OCI-LY7 (cell line): ENCODE results near the gene SIRT6. TPM values are rescaled to one million over a fixed set of nuclear protein-coding genes. Genes with fewer than 3 reads are reported as not detected.

Experiments
- BruUV-seq: library from RNA; stranded (reverse); fragments of 400-500 nt; replicated peaks from 2 replicates; lab custom pipeline; 2021; lab: Mats Ljungman, UMichigan
- CTCF ChIA-PET: fragments of 300-600 bp; sonication (Branson Sonifier 250); formaldehyde crosslinking; loops from one replicate; lab custom pipeline; 2022; ENCODE audit warnings: antibody characterized with exemption; ENCODE audit not compliant: unreplicated experiment; lab: Charles Lee
- POLR2A ChIA-PET: fragments of 300-600 bp; sonication (Branson Sonifier 250); formaldehyde crosslinking; loops from one replicate; lab custom pipeline; 2022; ENCODE audit warnings: antibody characterized with exemption; lab: Charles Lee
- DNase-seq: peaks from one replicate; pipeline ENCODE4 v3.0.0-alpha.2; 2015; ENCODE audit warnings: low spot score
- H2AFZ ChIP-seq: fragments of 200-600 bp; sonication (generic), shearing (Covaris generic); 2 replicates; pipeline ENCODE4 v1.6.1; 2014; ENCODE audit warnings: mild to moderate bottlenecking, antibody characterized with exemption, low read length, moderate library complexity
- H3K27ac ChIP-seq: fragments of 200-600 bp; sonication (generic); 2 replicates; pipeline ENCODE4 v1.5.1; 2014; ENCODE audit warnings: mixed run types, low read depth, mild to moderate bottlenecking, moderate library complexity, low read length, inconsistent platforms; ENCODE audit not compliant: poor library complexity, severe bottlenecking
- H3K36me3 ChIP-seq: fragments of 200-600 bp; sonication (generic); 2 replicates; pipeline ENCODE4 v1.6.1; 2014; ENCODE audit warnings: mild to moderate bottlenecking, antibody characterized with exemption, low read length, moderate library complexity, mixed read lengths; ENCODE audit not compliant: insufficient read depth
- H3K4me1 ChIP-seq: fragments of 200-600 bp; sonication (generic); 2 replicates; pipeline ENCODE4 v1.5.1; 2014; ENCODE audit warnings: mild to moderate bottlenecking, low read length; ENCODE audit not compliant: insufficient read depth, poor library complexity, severe bottlenecking
- H3K4me2 ChIP-seq: fragments of 200-600 bp; sonication (generic); 2 replicates; pipeline ENCODE4 v1.6.1; 2014; ENCODE audit warnings: mild to moderate bottlenecking, low read length
- H3K4me3 ChIP-seq: fragments of 200-600 bp; sonication (generic); 2 replicates; pipeline ENCODE4 v1.5.1; 2014; ENCODE audit warnings: mild to moderate bottlenecking, low read depth, low read length; ENCODE audit not compliant: poor library complexity, severe bottlenecking
- H3K79me2 ChIP-seq: fragments of 200-600 bp; sonication (generic); 2 replicates; pipeline ENCODE4 v1.6.1; 2016; ENCODE audit warnings: low read depth, mild to moderate bottlenecking, low read length, moderate library complexity, mixed read lengths; ENCODE audit not compliant: insufficient read depth
- H3K9me2 ChIP-seq: fragments of 200-600 bp; sonication (generic); 2 replicates; pipeline ENCODE4 v1.6.1; 2016; ENCODE audit warnings: mild to moderate bottlenecking, low read length, mixed read lengths; ENCODE audit not compliant: insufficient read depth
- H3K9me3 ChIP-seq: fragments of 200-600 bp; sonication (generic); 2 replicates; pipeline ENCODE4 v1.6.1; 2014; ENCODE audit warnings: mild to moderate bottlenecking, mixed run types, low read length, mixed read lengths
- H4K20me1 ChIP-seq: fragments of 200-600 bp; sonication (generic); 2 replicates; pipeline ENCODE4 v1.6.1; 2014; ENCODE audit warnings: mild to moderate bottlenecking, antibody characterized with exemption, low read length, moderate library complexity, mixed read lengths; ENCODE audit not compliant: insufficient read depth
- EZH2phosphoT487 ChIP-seq: fragments of 200-600 bp; sonication (generic); IDR thresholded peaks from 2 replicates; pipeline ENCODE4 v1.6.1; 2018; ENCODE audit warnings: low read depth, borderline replicate concordance, mild to moderate bottlenecking, mixed run types, antibody characterized with exemption, low read length, moderate library complexity, mixed read lengths
- intact Hi-C: fragments of 100-400 bp; cut with micrococcal nuclease; formaldehyde crosslinking; loops from one replicate; pipeline ENCODE4 v1.10.0; 2022; ENCODE audit not compliant: unreplicated experiment
- total RNA-seq, 2 experiments: library from RNA; depleted of rRNA in 1 of 2; stranded (reverse); fragments of >200 nt in 1 of 2; shearing (Covaris generic) in 1 of 2; gene quantifications; 2 replicates each; pipeline ENCODE4 v1.2.3, GENCODE V29; 2014 to 2022
- TF ChIP-seq, protein P1 (sequence below): fragments of 200-600 bp; sonication (generic); conservative IDR thresholded peaks from 2 replicates; pipeline ENCODE4 v1.5.1; 2014; ENCODE audit warnings: mild to moderate bottlenecking, antibody characterized with exemption, low read length, moderate library complexity, mixed read lengths

Gene SIRT6
- total RNA-seq, 2 experiments from 2014 or later = 31.7 to 46.2 TPM

DNA sequence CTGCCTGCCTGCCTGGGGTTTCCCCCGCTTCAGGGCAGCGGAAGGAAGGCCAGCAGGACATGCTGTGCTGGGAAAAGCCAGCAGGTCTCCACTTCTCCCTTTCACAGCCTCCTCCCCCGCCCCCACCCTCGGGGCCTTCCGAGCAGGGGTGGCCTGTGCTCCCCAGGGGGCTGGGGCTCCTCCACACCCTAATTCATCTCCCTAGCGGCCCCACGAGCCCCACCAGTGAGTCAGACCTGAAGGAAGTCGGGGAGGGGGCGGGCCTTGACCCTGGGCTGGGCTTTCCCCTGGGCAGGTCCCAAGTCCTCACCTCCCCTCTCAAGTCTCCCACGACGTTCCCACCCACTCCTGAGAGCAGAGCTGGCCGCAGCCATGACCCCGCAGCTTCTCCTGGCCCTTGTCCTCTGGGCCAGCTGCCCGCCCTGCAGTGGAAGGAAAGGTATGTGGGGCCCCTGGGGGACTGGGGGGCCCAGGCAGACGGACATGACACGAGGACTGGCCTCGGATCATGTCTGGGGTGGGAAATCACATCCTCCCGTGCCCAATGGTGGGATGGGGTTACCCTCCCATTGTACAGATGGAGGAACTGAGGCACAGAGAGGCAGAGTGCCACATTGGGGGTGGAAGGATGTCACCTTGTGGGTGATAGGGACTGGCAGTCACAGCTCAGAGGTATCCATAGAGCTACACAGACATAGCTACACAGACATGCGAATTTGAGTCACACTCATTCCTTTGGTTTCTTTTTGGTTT is 47.0 kb upstream of the SIRT6 start, which contains the start of gene EBI3:
TSS of gene EBI3 (plus strand) at position 345 of the 753 bp plus-strand sequence. CDS start at position 373, 28 bp downstream.
- TF ChIP-seq, protein P1, sequence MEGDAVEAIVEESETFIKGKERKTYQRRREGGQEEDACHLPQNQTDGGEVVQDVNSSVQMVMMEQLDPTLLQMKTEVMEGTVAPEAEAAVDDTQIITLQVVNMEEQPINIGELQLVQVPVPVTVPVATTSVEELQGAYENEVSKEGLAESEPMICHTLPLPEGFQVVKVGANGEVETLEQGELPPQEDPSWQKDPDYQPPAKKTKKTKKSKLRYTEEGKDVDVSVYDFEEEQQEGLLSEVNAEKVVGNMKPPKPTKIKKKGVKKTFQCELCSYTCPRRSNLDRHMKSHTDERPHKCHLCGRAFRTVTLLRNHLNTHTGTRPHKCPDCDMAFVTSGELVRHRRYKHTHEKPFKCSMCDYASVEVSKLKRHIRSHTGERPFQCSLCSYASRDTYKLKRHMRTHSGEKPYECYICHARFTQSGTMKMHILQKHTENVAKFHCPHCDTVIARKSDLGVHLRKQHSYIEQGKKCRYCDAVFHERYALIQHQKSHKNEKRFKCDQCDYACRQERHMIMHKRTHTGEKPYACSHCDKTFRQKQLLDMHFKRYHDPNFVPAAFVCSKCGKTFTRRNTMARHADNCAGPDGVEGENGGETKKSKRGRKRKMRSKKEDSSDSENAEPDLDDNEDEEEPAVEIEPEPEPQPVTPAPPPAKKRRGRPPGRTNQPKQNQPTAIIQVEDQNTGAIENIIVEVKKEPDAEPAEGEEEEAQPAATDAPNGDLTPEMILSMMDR = no peak
- no peak for TF ChIP-seq EZH2phosphoT487
- ChIA-PET CTCF (no interaction called here), POLR2A (no interaction called here)
- Histone ChIP-seq H4K20me1 (no peaks in the 10 kb centered on the region), H3K9me2 (no peaks in the 10 kb centered on the region), H3K4me1 (no peaks in the 10 kb centered on the region), H3K9me3 (no peaks in the 10 kb centered on the region), H3K4me3 (no peak within 1 kb of the TSS), H3K36me3 (no peaks in the 10 kb centered on the region), H3K4me2 (no peak within 1 kb of the TSS), H3K27ac (no peak within 1 kb of the TSS), H2AFZ (no peak within 1 kb of the TSS), H3K79me2 (no peaks in the 10 kb centered on the region)
- DNase-seq = no peak
- BruUV-seq = no TSS peak
- intact Hi-C loops = no loop called here

DNA sequence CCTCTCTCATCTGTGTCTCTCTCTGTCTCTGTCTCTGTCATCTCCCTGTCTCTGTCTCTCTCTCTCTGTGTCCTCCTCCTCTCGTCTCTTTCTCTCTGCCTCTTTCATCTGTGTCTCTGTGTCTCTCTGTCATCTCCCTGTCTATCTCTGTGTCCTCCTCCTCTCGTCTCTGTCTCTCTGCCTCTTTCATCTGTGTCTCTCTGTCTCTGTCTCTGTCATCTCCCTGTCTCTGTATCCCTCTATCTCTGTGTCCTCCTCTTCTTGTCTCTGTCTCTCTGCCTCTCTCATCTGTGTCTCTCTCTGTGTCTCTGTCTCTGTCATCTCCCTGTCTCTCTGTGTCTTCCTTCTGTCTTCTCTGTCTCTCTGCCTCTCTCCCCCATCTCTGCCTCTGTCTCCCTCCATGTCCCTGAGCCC is 46.4 kb upstream of the SIRT6 start:
- POLR2A ChIA-PET = no interaction called here
- Histone ChIP-seq H3K4me3 (no peak overlapping the region), H3K79me2 (no peaks in the 10 kb centered on the region), H2AFZ (no peak overlapping the region), H3K9me3 (no peaks in the 10 kb centered on the region), H4K20me1 (no peaks in the 10 kb centered on the region), H3K36me3 (no peaks in the 10 kb centered on the region), H3K4me1 (no peaks in the 10 kb centered on the region), H3K27ac (no peak overlapping the region), H3K4me2 (no peak overlapping the region), H3K9me2 (no peaks in the 10 kb centered on the region)
- no TSS peak for BruUV-seq
- TF ChIP-seq EZH2phosphoT487 = no peak
- TF ChIP-seq, protein P1 = no peak
- CTCF ChIA-PET = no interaction called here
- intact Hi-C loops = no loop called here
- DNase-seq = no peak

DNA sequence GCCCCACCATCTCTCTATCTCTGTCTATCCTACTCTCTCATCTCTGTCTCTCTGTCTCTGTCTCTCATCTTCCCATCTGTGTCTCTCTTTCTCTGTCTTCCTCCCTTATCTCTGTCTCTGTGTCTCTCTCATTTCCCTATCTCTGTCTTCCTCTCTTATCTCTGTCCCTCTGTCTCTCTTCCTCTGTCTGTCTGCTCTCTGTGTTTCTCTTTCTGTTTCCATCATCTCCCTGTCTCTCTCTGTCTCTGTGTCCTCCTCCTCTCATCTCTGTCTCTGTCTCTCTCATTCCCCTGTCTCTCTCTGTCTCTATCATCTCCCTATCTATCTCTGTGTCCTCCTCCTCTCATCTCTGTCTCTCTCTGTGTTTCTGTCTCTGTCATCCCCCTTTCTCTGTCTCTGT is 45.4 kb upstream of the SIRT6 start:
- no peak for DNase-seq
- Histone ChIP-seq H3K79me2 (no peaks in the 10 kb centered on the region), H3K9me3 (no peaks in the 10 kb centered on the region), H3K4me3 (no peak overlapping the region), H3K4me2 (no peak overlapping the region), H4K20me1 (no peaks in the 10 kb centered on the region), H3K27ac (no peak overlapping the region), H3K9me2 (no peaks in the 10 kb centered on the region), H3K4me1 (peaks cover 3% of the 10 kb centered on the region), H3K36me3 (no peaks in the 10 kb centered on the region), H2AFZ (no peak overlapping the region)
- intact Hi-C loops = no loop called here
- CTCF ChIA-PET = no interaction called here
- TF ChIP-seq EZH2phosphoT487 = no peak
- TF ChIP-seq, protein P1 = no peak
- POLR2A ChIA-PET = no interaction called here
- BruUV-seq = no TSS peak
